ENCODE results near the gene ZNF460.

ZNF460 gene

GRCh38 chr19:57321751-57322150 lies 41.5 kb downstream of the ZNF460 start:
- TF ChIP-seq EZH2 (IDR thresholded peaks at IDR 0.05; ENCODE audit: borderline replicate concordance, low read depth, low read length, severe bottlenecking) (no peak), CTCF (IDR thresholded peaks at IDR 0.05; ENCODE audit: borderline replicate concordance, extremely low read depth, low read length, poor library complexity, severe bottlenecking) (no peak)
- Histone ChIP-seq H3K4me1 (ENCODE audit: insufficient read depth, low read length) (peaks cover 27% of the 10 kb centered on the region), H3K9me3 (ENCODE audit: insufficient read depth, low read length, severe bottlenecking) (no peaks in the 10 kb centered on the region), H4K20me1 (ENCODE audit: insufficient read depth, low read length) (peaks cover 19% of the 10 kb centered on the region), H3K4me3 (ENCODE audit: low read depth in 1 of 2, low read length in 2 of 2) (peak overlapping the region; percentile 70 to 92), H3K27ac (ENCODE audit: low read length) (peak overlapping the region; percentile 87; the same call in 1 of the 2 replicates), H2AFZ (ENCODE audit: low read depth, low read length) (no peak overlapping the region), H3K27me3 (ENCODE audit: insufficient read depth, low read length, poor library complexity) (no peaks in the 10 kb centered on the region), H3K4me2 (ENCODE audit: insufficient read depth, low read length) (peak overlapping the region; percentile 94), H3K36me3 (ENCODE audit: insufficient read depth, low read length) (peaks cover 43% of the 10 kb centered on the region), H3K9ac (ENCODE audit: low read depth, low read length) (peak overlapping the region; percentile 87), H3K79me2 (ENCODE audit: insufficient read depth, low read length) (peaks cover 42% of the 10 kb centered on the region)
- no peak for ATAC-seq (ENCODE audit: insufficient read depth, low read depth)
- DNase-seq: no peak

- peaks cover 20% of the 10 kb centered on the region for H3K4me1 ChIP-seq (ENCODE audit: insufficient read depth, low read length)
- no peak overlapping the region for H3K9ac ChIP-seq (ENCODE audit: low read depth, low read length)
- H3K27ac ChIP-seq (ENCODE audit: low read length): no peak overlapping the region
- no peaks in the 10 kb centered on the region for H3K9me3 ChIP-seq (ENCODE audit: insufficient read depth, low read length, severe bottlenecking)
- peaks cover 24% of the 10 kb centered on the region for H4K20me1 ChIP-seq (ENCODE audit: insufficient read depth, low read length)
- ATAC-seq (ENCODE audit: insufficient read depth, low read depth) (no peak), DNase-seq (no peak)
- H3K4me3 ChIP-seq (ENCODE audit: low read depth in 1 of 2, low read length in 2 of 2): no peak overlapping the region
- H2AFZ ChIP-seq (ENCODE audit: low read depth, low read length): no peak overlapping the region
- peaks cover 73% of the 10 kb centered on the region for H3K36me3 ChIP-seq (ENCODE audit: insufficient read depth, low read length)
- no peaks in the 10 kb centered on the region for H3K27me3 ChIP-seq (ENCODE audit: insufficient read depth, low read length, poor library complexity)
- peaks cover 42% of the 10 kb centered on the region for H3K79me2 ChIP-seq (ENCODE audit: insufficient read depth, low read length)
- H3K4me2 ChIP-seq (ENCODE audit: insufficient read depth, low read length): no peak overlapping the region
- TF ChIP-seq EZH2 (IDR thresholded peaks at IDR 0.05; ENCODE audit: borderline replicate concordance, low read depth, low read length, severe bottlenecking) (no peak), CTCF (IDR thresholded peaks at IDR 0.05; ENCODE audit: borderline replicate concordance, extremely low read depth, low read length, poor library complexity, severe bottlenecking) (no peak)
Measured at GRCh38 chr19:57324992-57325391, 44.7 kb downstream of the ZNF460 start.

GRCh38 chr19:57327993-57328392 lies 47.7 kb downstream of the ZNF460 start:
- no peak for TF ChIP-seq CTCF (IDR thresholded peaks at IDR 0.05; ENCODE audit: borderline replicate concordance, extremely low read depth, low read length, poor library complexity, severe bottlenecking)
- no peak for TF ChIP-seq EZH2 (IDR thresholded peaks at IDR 0.05; ENCODE audit: borderline replicate concordance, low read depth, low read length, severe bottlenecking)
- peaks cover 73% of the 10 kb centered on the region for H3K36me3 ChIP-seq (ENCODE audit: insufficient read depth, low read length)
- peaks cover 8% of the 10 kb centered on the region for H4K20me1 ChIP-seq (ENCODE audit: insufficient read depth, low read length)

GRCh38 chr19:57334191-57334590 lies 53.9 kb downstream of the ZNF460 start:
- Histone ChIP-seq H2AFZ (ENCODE audit: low read depth, low read length) (no peak overlapping the region), H3K4me1 (ENCODE audit: insufficient read depth, low read length) (no peaks in the 10 kb centered on the region), H3K9me3 (ENCODE audit: insufficient read depth, low read length, severe bottlenecking) (no peaks in the 10 kb centered on the region), H3K4me2 (ENCODE audit: insufficient read depth, low read length) (no peak overlapping the region), H4K20me1 (ENCODE audit: insufficient read depth, low read length) (no peaks in the 10 kb centered on the region), H3K9ac (ENCODE audit: low read depth, low read length) (no peak overlapping the region), H3K27me3 (ENCODE audit: insufficient read depth, low read length, poor library complexity) (no peaks in the 10 kb centered on the region), H3K79me2 (ENCODE audit: insufficient read depth, low read length) (peaks cover 3% of the 10 kb centered on the region; the same call in 1 of the 2 replicates), H3K27ac (ENCODE audit: low read length) (no peak overlapping the region), H3K4me3 (ENCODE audit: low read depth in 1 of 2, low read length in 2 of 2) (no peak overlapping the region), H3K36me3 (ENCODE audit: insufficient read depth, low read length) (peaks cover 13% of the 10 kb centered on the region; the same call in 1 of the 2 replicates)
- ATAC-seq (ENCODE audit: insufficient read depth, low read depth) (no peak), DNase-seq (no peak)
- TF ChIP-seq CTCF (IDR thresholded peaks at IDR 0.05; ENCODE audit: borderline replicate concordance, extremely low read depth, low read length, poor library complexity, severe bottlenecking): no peak
- TF ChIP-seq EZH2 (IDR thresholded peaks at IDR 0.05; ENCODE audit: borderline replicate concordance, low read depth, low read length, severe bottlenecking): no peak

More at GRCh38 chr19:57327993-57328392, 47.7 kb downstream of the ZNF460 start:
- Histone ChIP-seq H3K27me3 (ENCODE audit: insufficient read depth, low read length, poor library complexity) (no peaks in the 10 kb centered on the region), H3K27ac (ENCODE audit: low read length) (no peak overlapping the region), H2AFZ (ENCODE audit: low read depth, low read length) (no peak overlapping the region), H3K4me3 (ENCODE audit: low read depth in 1 of 2, low read length in 2 of 2) (no peak overlapping the region), H3K9me3 (ENCODE audit: insufficient read depth, low read length, severe bottlenecking) (no peaks in the 10 kb centered on the region), H3K9ac (ENCODE audit: low read depth, low read length) (no peak overlapping the region), H3K79me2 (ENCODE audit: insufficient read depth, low read length) (peaks cover 17% of the 10 kb centered on the region), H3K4me1 (ENCODE audit: insufficient read depth, low read length) (no peaks in the 10 kb centered on the region), H3K4me2 (ENCODE audit: insufficient read depth, low read length) (no peak overlapping the region)
- DNase-seq (no peak), ATAC-seq (ENCODE audit: insufficient read depth, low read depth) (no peak)
